ENCODE data around the gene NTM. TPM values are rescaled to one million over a fixed set of nuclear protein-coding genes. Genes with fewer than 3 reads are reported as not detected.

NTM gene
- total RNA-seq, 1 donor from 2014 or later = 4.3 TPM

DNA sequence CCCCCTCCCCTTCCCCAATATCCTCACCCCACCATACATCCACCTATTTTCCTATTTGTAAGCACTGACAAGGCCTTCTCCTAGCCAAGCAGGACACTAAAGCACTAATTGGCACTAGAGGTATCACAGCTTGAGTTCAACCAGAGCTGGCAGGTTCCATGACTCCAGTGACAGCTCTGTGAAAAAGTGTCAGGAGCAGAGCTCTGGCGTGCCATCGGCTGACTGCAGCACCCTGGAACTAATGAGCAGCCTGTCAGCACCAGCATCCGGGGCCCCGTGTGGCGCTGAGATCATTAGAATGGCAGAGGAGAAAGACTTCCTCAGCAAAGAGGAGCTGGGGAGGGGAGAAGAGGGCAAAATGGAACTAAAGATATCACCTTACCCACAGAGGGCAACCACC lies 847.4 kb downstream of the NTM start:
- Mint-ChIP-seq H3K27ac (no peak overlapping the region), H3K4me3 (ENCODE audit: low read depth) (no peak overlapping the region), H3K36me3 (ENCODE audit: insufficient read depth) (no peaks in the 10 kb centered on the region), H3K27me3 (peaks cover 64% of the 10 kb centered on the region), H3K9me3 (ENCODE audit: low read depth) (no peaks in the 10 kb centered on the region), H3K4me1 (ENCODE audit: low read depth) (peaks cover 4% of the 10 kb centered on the region)
- TF ChIP-seq, protein P1, sequence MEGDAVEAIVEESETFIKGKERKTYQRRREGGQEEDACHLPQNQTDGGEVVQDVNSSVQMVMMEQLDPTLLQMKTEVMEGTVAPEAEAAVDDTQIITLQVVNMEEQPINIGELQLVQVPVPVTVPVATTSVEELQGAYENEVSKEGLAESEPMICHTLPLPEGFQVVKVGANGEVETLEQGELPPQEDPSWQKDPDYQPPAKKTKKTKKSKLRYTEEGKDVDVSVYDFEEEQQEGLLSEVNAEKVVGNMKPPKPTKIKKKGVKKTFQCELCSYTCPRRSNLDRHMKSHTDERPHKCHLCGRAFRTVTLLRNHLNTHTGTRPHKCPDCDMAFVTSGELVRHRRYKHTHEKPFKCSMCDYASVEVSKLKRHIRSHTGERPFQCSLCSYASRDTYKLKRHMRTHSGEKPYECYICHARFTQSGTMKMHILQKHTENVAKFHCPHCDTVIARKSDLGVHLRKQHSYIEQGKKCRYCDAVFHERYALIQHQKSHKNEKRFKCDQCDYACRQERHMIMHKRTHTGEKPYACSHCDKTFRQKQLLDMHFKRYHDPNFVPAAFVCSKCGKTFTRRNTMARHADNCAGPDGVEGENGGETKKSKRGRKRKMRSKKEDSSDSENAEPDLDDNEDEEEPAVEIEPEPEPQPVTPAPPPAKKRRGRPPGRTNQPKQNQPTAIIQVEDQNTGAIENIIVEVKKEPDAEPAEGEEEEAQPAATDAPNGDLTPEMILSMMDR (IDR thresholded peaks at IDR 0.05; ENCODE audit: unreplicated experiment) = no peak
- no peak for DNase-seq (ENCODE audit: low spot score, unreplicated experiment)

DNA sequence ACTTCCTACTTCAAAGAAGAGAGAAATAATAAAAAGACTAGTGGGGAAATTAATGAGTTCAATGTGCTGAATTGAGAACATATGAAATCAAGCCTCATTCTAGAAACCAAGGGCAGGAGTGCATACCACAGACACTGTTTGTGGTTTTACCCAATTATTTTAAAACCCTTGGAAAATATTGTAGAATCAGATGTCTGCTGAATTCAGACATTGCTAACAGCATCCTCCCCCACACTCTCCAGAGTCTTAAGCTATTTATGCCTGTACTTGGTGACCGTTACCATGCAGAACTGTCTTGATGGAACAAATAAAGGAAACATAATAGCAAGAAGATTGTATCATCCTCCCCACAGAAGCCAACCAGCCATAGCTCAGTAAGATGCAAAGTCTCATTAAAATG lies 850.1 kb downstream of the NTM start:
- Mint-ChIP-seq H3K9me3 (ENCODE audit: low read depth) (no peaks in the 10 kb centered on the region), H3K4me3 (ENCODE audit: low read depth) (no peak overlapping the region), H3K4me1 (ENCODE audit: low read depth) (peaks cover 8% of the 10 kb centered on the region), H3K27ac (no peak overlapping the region), H3K36me3 (ENCODE audit: insufficient read depth) (no peaks in the 10 kb centered on the region), H3K27me3 (peaks cover 74% of the 10 kb centered on the region)
- TF ChIP-seq, protein P1 (IDR thresholded peaks at IDR 0.05; ENCODE audit: unreplicated experiment) = no peak
- DNase-seq (ENCODE audit: low spot score, unreplicated experiment) = no peak

DNA sequence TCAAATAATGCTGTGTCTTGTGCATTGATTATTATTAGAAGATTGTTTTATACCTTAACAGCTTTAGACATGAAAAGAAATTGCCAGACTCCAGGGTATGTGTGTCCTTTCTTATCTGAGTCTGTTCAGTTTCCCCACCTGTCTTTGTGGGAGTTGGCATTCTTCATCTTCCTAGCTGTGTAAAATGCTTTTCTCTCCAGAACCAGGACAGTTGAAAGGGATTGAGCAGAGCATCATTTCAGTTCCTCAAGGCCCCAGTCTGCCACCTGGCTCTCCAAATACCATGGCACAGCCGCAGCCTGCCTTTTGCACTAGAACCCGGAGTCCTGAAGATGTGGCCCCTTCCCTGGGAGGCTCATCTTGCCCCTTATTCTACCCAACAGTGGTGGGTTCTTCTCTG lies 851.9 kb downstream of the NTM start:
- no peak overlapping the region for H3K4me3 Mint-ChIP-seq (ENCODE audit: low read depth)
- peaks cover 3% of the 10 kb centered on the region for H3K9me3 Mint-ChIP-seq (ENCODE audit: low read depth)
- TF ChIP-seq, protein P1 (IDR thresholded peaks at IDR 0.05; ENCODE audit: unreplicated experiment) = no peak
- H3K27ac Mint-ChIP-seq = no peak overlapping the region
- H3K27me3 Mint-ChIP-seq = peaks cover 65% of the 10 kb centered on the region
- H3K36me3 Mint-ChIP-seq (ENCODE audit: insufficient read depth) = no peaks in the 10 kb centered on the region
- no peak for DNase-seq (ENCODE audit: low spot score, unreplicated experiment)
- H3K4me1 Mint-ChIP-seq (ENCODE audit: low read depth) = peaks cover 8% of the 10 kb centered on the region

DNA sequence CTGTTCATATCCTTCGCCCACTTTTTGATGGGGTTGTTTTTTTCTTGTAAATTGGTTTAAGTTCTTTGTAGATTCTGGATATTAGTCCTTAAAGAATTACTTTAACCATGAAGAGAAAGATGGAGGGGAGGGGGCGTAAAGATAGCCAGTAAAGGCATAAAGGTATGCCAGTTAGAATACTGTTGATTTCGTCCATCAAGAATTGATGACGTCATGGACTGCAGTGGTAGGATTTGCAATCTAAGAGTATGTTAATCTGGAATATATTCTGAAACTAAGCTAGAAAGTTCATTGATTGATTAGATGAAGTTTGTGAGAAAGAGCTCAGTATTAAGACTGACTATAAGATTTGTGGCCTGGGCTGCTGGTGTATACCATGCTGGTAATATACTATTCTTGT lies 856.1 kb downstream of the NTM start:
- Mint-ChIP-seq H3K27ac (no peak overlapping the region), H3K27me3 (peaks cover 39% of the 10 kb centered on the region), H3K36me3 (ENCODE audit: insufficient read depth) (no peaks in the 10 kb centered on the region), H3K4me1 (ENCODE audit: low read depth) (peaks cover 8% of the 10 kb centered on the region), H3K4me3 (ENCODE audit: low read depth) (no peak overlapping the region), H3K9me3 (ENCODE audit: low read depth) (peaks cover 3% of the 10 kb centered on the region)
- TF ChIP-seq, protein P1 (IDR thresholded peaks at IDR 0.05; ENCODE audit: unreplicated experiment) = no peak
- no peak for DNase-seq (ENCODE audit: low spot score, unreplicated experiment)

DNA sequence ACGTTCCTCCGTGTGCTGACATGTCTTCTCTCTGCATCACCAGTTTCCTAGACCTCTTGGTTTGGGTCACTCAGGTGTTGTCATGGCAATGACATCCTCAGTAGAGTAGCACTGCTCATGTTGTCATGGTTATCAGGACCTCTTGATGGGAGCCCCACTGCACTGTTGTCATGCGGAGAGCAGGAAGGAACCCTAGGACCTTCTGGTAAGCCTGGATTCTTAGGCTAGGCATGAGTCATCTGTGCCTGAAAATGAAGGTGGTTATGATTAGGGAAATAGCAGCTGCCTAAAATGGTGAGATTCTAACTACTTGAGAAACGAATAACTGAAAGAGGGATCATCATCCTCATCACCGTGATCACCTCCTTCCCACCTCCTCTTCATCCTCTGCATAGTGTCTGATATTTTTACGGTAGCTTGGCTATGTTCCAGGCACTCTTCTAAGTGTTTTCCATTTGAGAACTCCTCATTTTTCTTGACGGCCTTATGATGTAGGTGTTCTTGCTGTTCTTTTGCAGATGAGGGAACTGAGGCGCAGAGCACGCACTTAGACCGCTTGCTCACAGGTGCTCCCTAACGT lies 858.4 kb downstream of the NTM start:
- Mint-ChIP-seq H3K27me3 (peaks cover 35% of the 10 kb centered on the region), H3K4me1 (ENCODE audit: low read depth) (no peaks in the 10 kb centered on the region), H3K9me3 (ENCODE audit: low read depth) (peaks cover 3% of the 10 kb centered on the region), H3K36me3 (ENCODE audit: insufficient read depth) (no peaks in the 10 kb centered on the region), H3K4me3 (ENCODE audit: low read depth) (no peak overlapping the region), H3K27ac (no peak overlapping the region)
- TF ChIP-seq, protein P1 (IDR thresholded peaks at IDR 0.05; ENCODE audit: unreplicated experiment) = no peak
- no peak for DNase-seq (ENCODE audit: low spot score, unreplicated experiment)
